Mucosa of rectum (tissue), 2 donors: ENCODE results near the gene HS3ST6.
"Not testable (repeated sequence)": the region's sequence is repeated elsewhere in the genome, so short reads cannot be mapped to it uniquely, and the experiment has no call there.

ENCODE experiments used
- H3K27ac ChIP-seq, 2 donors: one replicate each; pipeline ENCODE4 v1.7.0; 2013; ENCODE audit warnings: inconsistent platforms in 2 of 2, low read depth in 2 of 2, low read length in 2 of 2
- H3K27me3 ChIP-seq, 2 donors: one replicate each; pipeline ENCODE4 v1.7.0; 2013; ENCODE audit warnings: low read length in 2 of 2; ENCODE audit not compliant: control insufficient read depth in 2 of 2, insufficient read depth in 2 of 2
- H3K36me3 ChIP-seq, 2 donors: one replicate each; pipeline ENCODE4 v1.7.0; 2013; ENCODE audit warnings: low read length in 2 of 2; ENCODE audit not compliant: control insufficient read depth in 2 of 2, insufficient read depth in 2 of 2
- H3K4me1 ChIP-seq, 2 donors: one replicate each; pipeline ENCODE4 v1.7.0; 2013; ENCODE audit warnings: low read length in 2 of 2, mild to moderate bottlenecking in 1 of 2; ENCODE audit not compliant: control insufficient read depth in 2 of 2, insufficient read depth in 2 of 2
- H3K4me3 ChIP-seq, 2 donors: one replicate each; pipeline ENCODE4 v1.7.0; 2013; ENCODE audit warnings: low read length in 2 of 2
- H3K9ac ChIP-seq, 2 donors: one replicate each; pipeline ENCODE4 v1.7.0; 2013; ENCODE audit warnings: low read length in 2 of 2, low read depth in 1 of 2, mild to moderate bottlenecking in 1 of 2
- H3K9me3 ChIP-seq, 2 donors: one replicate each; pipeline ENCODE4 v1.7.0; 2013; ENCODE audit warnings: low read length in 2 of 2; ENCODE audit not compliant: control insufficient read depth in 2 of 2
- donor health status: healthy.
- donor health status: Normal muscosa, but diverticular disease.

HS3ST6 gene

DNA sequence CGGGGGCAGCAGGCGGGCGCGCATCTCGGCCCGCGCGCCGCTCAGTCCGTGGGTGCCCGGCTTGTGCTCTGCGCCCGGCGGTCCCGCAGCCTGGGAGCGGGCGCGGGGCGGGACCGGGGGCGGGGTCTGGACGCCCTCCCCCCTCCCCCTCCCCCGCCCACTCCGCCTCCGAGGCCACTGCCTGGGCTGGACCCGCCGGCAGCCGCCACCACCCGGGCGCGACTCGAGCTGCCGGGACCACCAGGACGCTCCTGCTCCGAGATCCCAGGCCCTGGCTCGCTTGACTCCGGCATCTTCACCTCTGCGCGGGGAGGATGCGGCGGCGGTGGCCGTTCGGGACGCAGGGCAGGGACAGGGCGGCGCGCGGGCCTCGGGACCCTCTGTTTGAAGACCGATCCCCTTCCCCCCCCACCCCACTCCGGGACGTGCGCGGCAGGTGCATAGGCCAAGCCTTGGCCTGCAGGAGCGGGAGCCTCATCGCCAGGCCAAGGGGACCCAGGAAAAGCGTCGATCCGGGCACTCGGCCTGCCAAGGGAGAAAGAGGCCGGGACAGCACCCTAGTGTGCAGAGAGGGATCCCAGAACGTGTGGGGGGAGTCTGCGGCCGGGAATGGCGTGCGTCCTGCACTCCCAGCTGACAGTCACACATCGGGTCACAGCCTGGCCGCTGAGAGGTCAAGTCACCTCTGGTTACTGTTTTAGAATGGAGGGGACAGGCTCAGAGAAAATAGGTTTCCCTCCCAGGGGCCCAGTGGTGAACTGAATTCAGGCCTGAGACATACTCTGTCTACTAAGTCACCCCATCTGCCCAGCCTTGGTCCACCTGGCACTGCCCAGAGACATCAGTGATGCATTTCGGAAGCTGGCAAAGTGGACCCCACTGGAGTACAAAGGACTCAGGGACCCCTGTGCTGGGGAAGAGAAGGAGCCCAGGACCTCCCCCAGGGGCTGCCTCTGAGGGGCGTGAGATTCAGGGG lies at the start of gene HS3ST6:
Gene HS3ST6, minus strand, starts transcription at position 65 of the 976 bp plus-strand sequence. CDS start 92 bp downstream, outside the sequence.
- H3K4me3 ChIP-seq, result no peak within 1 kb of the TSS
- H3K4me1 ChIP-seq, result peaks cover 16 to 17% of the 10 kb centered on the region in 2 donors
- H3K27me3 ChIP-seq, result peaks cover 33 to 36% of the 10 kb centered on the region in 2 donors

DNA sequence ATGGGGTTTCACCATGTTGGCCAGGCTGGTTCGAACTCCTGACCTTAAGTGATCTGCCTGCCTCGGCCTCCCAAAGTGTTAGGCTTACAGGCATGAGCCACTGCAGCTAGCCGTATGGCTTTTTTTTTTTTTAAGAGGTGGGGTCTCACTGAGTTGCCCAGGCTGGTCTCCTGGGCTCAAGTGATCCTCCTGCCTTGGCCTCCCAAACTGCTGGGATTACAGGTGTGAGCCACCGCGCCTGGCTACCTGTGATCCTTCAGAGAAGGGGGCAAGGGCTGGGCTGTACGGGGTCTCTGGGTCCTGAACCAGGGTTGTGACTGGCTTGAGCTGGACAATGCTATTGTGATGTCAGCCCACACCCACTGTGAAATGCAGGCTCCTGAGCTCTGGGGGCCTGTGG lies 48.2 kb upstream of the HS3ST6 start, which contains the start of gene RNF151:
Gene RNF151, plus strand, starts transcription at position 397 of the 400 bp plus-strand sequence. CDS start 26 bp downstream, outside the sequence.
- H3K4me3 ChIP-seq, result peak within 1 kb of the TSS; percentile 64 to 87
- peak within 1 kb of the TSS; percentile 85 to 96 for H3K9ac ChIP-seq
- H3K9me3 ChIP-seq, result no peaks in the 10 kb centered on the region

More for the DNA sequence above, at the start of gene HS3ST6:
- Histone ChIP-seq H3K9me3 (no peaks in the 10 kb centered on the region), H3K27ac (no peak within 1 kb of the TSS), H3K36me3 (no peaks in the 10 kb centered on the region), H3K9ac (no peak within 1 kb of the TSS)

GRCh38 chr16:1965396-1966001 lies 47.3 kb upstream of the HS3ST6 start:
- peak overlapping the region; percentile 88 to 97 for H3K27ac ChIP-seq
- peak overlapping the region; percentile 64 to 87 for H3K4me3 ChIP-seq
- H3K36me3 ChIP-seq, result peaks cover 14 to 21% of the 10 kb centered on the region in 2 donors
- peak overlapping the region; percentile 85 to 96 for H3K9ac ChIP-seq
- no peaks in the 10 kb centered on the region for H3K27me3 ChIP-seq
- no peaks in the 10 kb centered on the region for H3K9me3 ChIP-seq
- H3K4me1 ChIP-seq, result peaks cover 23 to 24% of the 10 kb centered on the region in 2 donors

More for the DNA sequence above, 48.2 kb upstream of the HS3ST6 start, which contains the start of gene RNF151:
- Histone ChIP-seq H3K27ac (peak within 1 kb of the TSS; percentile 88 to 97), H3K36me3 (peaks cover 14 to 16% of the 10 kb centered on the region in 2 donors), H3K4me1 (peaks cover 23 to 25% of the 10 kb centered on the region in 2 donors), H3K27me3 (no peaks in the 10 kb centered on the region)

DNA sequence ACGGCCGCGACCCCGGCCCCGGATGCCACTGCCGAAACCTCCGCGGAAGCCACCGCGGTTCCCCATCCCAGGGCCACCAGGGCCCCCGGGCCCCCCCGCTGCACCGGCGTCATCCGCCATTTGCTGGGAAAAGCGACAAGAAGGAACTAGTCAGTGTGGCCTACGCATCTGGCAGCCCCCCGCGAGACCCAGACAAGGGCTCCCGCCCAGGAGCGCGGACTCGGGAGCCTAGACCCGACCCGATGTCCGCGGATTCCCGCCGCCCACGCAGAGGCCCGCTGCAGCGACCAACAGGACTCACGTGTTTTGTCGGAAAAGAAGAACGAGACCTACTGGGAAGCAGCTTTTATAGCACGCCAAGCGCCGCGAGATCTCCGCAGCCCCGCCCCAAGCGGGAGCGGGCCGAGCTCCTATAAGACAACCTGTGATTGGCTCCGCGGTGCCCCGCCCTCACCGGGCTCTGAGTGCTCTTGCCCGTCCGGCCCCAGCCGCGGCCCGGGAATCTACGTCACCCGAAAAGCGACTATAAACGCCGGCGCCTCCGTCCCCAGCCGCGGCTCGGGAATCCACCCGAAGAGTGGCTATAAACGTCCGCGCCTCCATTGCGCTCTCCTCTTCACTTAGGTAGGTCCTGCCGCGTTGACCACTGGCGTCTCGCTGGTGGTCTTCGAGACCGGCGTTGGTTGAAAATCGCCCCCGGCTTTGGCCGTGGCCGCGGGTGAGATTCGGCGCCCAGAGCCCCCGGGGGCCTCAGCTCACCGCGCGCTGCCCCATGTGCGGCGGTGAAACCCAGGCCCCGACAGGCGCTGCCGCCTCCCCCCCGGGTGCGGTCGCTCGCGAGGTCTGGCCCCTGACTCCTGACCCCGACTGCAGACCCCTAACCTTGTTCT lies 46.5 kb upstream of the HS3ST6 start, which contains the start of gene RPS2:
Gene RPS2, minus strand, starts transcription at position 321 of the 890 bp plus-strand sequence. Its CDS starts 201 bp downstream, at position 120.
- H3K4me1 ChIP-seq, result peaks cover 26 to 27% of the 10 kb centered on the region in 2 donors
- peaks cover 14 to 21% of the 10 kb centered on the region in 2 donors for H3K36me3 ChIP-seq
- peak within 1 kb of the TSS; percentile 88 to 97 for H3K27ac ChIP-seq
- no peaks in the 10 kb centered on the region for H3K9me3 ChIP-seq
- peak within 1 kb of the TSS; percentile 64 to 87 for H3K4me3 ChIP-seq
- peak within 1 kb of the TSS; percentile 85 to 96 for H3K9ac ChIP-seq
- no peaks in the 10 kb centered on the region for H3K27me3 ChIP-seq

DNA sequence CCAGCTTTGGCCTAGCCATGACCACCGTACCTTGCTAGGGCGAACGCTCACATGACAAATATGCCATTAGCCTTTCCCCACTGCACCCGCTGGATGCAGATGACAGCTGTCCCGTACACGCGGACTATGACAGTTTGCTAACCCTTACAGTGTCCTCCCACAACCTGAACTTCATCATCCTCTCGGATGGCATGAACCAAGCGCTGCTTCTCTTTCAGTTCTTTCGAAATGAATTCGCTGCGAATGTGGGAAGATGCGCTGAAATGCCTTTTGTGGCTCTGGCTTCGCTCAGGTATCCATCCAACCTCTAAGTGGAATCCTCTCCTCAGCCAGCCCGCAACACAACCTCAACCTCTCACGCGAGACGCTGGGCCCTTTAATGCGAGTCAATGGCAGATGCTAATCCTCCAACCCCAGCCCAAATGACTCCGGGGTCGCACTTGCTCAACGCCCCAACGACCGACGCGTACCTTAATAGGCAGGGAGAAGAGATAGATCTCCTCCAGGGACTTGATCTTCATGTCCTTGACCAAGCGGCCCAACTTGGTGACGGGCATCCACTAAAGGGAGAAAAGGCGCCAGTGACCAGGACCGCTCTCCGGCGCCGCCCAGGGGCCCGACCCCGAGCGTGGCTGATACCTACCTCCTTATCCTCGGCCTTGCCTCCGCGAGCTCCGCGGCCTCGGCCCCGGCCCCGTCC lies 45.7 kb upstream of the HS3ST6 start:
- H3K4me3 ChIP-seq, result peak overlapping the region; percentile 64 to 87
- H3K27me3 ChIP-seq, result no peaks in the 10 kb centered on the region
- peak overlapping the region; percentile 53 to 85 for H3K9ac ChIP-seq
- H3K36me3 ChIP-seq, result peaks cover 14 to 21% of the 10 kb centered on the region in 2 donors
- no peaks in the 10 kb centered on the region for H3K9me3 ChIP-seq
- H3K27ac ChIP-seq, result peak overlapping the region; percentile 88 to 97
- H3K4me1 ChIP-seq, result peaks cover 26 to 30% of the 10 kb centered on the region in 2 donors

- H3K36me3 ChIP-seq, result peaks cover 14 to 21% of the 10 kb centered on the region in 2 donors
- not testable (repeated sequence) for H3K9me3 ChIP-seq, H3K9ac ChIP-seq, H3K27me3 ChIP-seq, H3K4me3 ChIP-seq, H3K27ac ChIP-seq
- H3K4me1 ChIP-seq, result peaks cover 26 to 33% of the 10 kb centered on the region in 2 donors
Observed at GRCh38 chr16:1962161-1963153, 44.2 kb upstream of the HS3ST6 start.

GRCh38 chr16:1961651-1962067 lies 43.4 kb upstream of the HS3ST6 start:
- Histone ChIP-seq H3K4me3 (no peak overlapping the region), H3K9ac (no peak overlapping the region), H3K27me3 (no peaks in the 10 kb centered on the region), H3K4me1 (peaks cover 26 to 33% of the 10 kb centered on the region in 2 donors), H3K9me3 (no peaks in the 10 kb centered on the region), H3K27ac (no peak overlapping the region), H3K36me3 (peaks cover 14 to 21% of the 10 kb centered on the region in 2 donors)
